ENCODE measurements around the gene EOMES.

The EOMES gene

DNA sequence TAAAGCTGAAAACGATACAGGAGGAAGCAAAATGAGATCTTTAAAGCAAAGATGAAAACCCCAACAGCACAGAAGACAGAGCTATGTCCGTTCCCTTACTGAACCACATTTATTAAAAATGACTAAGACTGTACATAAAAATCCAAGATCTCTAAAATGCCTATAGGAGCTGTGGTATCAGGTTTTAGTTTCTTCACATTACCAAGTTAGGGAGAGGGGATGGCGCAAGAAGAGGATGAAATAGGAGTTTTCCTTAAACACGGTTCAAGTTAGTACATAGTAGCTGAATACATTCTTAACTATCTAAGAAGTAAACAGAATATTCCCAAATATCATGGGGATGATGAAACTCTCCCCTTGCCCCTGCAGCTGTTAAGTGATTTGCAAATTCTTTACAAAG, 6.3 kb downstream of the EOMES start:
- peak overlapping the region; percentile 98 to 99 for H3K27ac Mint-ChIP-seq
- peaks cover 94% of the 10 kb centered on the region for H3K36me3 Mint-ChIP-seq (ENCODE audit: insufficient read depth)
- DNase-seq (no peak), ATAC-seq (replicated peaks) (no peak)
- H3K4me1 Mint-ChIP-seq (ENCODE audit: low read depth in 2 of 2) = peaks cover 53 to 62% of the 10 kb centered on the region in 2 donors
- H3K9me3 Mint-ChIP-seq = no peaks in the 10 kb centered on the region
- peak overlapping the region; percentile 100 for H3K4me3 Mint-ChIP-seq
- H3K27me3 Mint-ChIP-seq = no peaks in the 10 kb centered on the region

DNA sequence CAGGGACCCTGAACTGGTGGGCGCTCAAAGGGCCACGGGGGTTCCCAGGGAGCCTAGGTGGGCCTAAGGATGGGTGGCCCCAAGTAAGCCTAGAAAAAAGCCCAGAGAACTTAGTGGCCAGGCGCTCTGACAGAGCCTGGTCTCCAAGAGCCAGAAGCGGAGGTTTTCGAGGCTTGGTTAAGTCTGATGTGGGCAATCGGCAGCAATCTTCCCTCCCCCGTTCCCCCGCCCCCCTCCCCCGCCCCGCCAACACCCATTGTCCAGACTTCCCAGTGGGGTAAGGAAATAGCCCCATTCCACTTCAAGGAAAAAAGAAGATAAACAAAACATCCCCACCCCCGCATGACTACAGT, 6.7 kb downstream of the EOMES start:
- no peak for DNase-seq
- Mint-ChIP-seq H3K27me3 (no peaks in the 10 kb centered on the region), H3K4me1 (ENCODE audit: low read depth in 2 of 2) (peaks cover 52 to 62% of the 10 kb centered on the region in 2 donors), H3K4me3 (peak overlapping the region; percentile 100), H3K27ac (peak overlapping the region; percentile 98 to 99), H3K36me3 (ENCODE audit: insufficient read depth) (peaks cover 89% of the 10 kb centered on the region), H3K9me3 (no peaks in the 10 kb centered on the region)
- ATAC-seq (replicated peaks) = no peak

DNA sequence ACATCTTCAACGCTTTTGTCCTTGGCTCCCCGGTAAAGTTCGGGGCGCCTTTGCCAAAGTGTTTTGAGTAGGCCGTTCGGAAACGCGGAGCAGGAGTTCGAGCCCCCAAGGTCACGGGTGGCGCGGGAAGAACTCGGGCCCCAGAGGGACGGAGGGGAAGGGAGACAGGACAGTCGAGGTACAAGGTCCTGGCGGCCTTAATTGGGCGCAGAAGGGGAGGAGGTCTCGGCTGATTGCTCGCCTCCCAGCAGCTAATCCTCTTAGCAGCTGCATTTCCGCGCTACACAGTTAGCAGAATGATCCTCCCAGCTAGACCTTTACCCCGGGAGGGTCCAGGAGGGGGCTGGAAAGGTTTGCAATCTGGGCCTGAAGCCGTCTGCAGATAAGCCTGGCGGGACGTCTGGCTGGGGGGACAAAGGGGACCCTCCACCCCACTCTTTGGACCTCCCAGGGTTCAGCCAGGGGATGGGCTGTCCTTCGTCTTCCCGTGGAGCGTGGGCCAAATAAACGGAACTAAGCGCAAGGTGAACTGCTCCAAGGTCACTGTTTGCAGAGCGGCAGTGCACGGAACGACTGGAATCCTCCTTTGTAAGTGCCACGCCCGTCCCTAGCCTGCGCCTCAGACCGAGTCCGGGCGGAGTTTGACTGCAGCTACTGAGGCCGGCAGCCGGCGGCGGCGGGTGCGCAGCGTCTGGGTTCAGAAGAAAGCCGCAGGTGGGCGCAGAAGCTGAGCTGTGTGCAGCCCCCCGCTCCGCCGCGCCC, 7.2 kb downstream of the EOMES start:
- Mint-ChIP-seq H3K27me3 (no peaks in the 10 kb centered on the region), H3K27ac (peak overlapping the region; percentile 98 to 99), H3K4me3 (peak overlapping the region; percentile 100), H3K4me1 (ENCODE audit: low read depth in 2 of 2) (peaks cover 49 to 58% of the 10 kb centered on the region in 2 donors), H3K36me3 (ENCODE audit: insufficient read depth) (peaks cover 84% of the 10 kb centered on the region), H3K9me3 (no peaks in the 10 kb centered on the region)
- ATAC-seq (replicated peaks) (peak; percentile 6), DNase-seq (peak in 1 of 3 experiments; percentile 28)

DNA sequence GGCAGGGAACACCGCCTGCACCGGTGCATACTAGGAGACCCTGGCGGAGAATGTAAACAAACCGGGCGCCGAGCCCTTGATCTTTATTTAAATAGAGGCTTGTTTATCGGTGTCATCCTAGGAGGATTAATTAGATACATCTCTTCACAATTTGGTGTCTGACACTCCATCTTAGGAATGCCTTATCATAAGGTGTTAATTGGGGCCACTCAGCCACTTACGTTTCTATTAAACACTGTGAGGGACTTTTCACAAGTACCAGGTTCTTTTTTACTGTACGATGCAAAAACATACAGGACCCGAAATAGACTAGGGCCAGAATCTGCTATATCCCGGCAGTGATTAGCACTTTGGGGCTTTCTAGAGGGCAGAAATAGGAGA, 8.0 kb downstream of the EOMES start:
- H3K9me3 Mint-ChIP-seq = no peaks in the 10 kb centered on the region
- no peaks in the 10 kb centered on the region for H3K27me3 Mint-ChIP-seq
- H3K36me3 Mint-ChIP-seq (ENCODE audit: insufficient read depth) = peaks cover 76% of the 10 kb centered on the region
- ATAC-seq (replicated peaks) = peak; percentile 5
- peak overlapping the region; percentile 98 to 99 for H3K27ac Mint-ChIP-seq
- peaks cover 43 to 50% of the 10 kb centered on the region in 2 donors for H3K4me1 Mint-ChIP-seq (ENCODE audit: low read depth in 2 of 2)
- H3K4me3 Mint-ChIP-seq = peak overlapping the region; percentile 100
- DNase-seq = no peak

DNA sequence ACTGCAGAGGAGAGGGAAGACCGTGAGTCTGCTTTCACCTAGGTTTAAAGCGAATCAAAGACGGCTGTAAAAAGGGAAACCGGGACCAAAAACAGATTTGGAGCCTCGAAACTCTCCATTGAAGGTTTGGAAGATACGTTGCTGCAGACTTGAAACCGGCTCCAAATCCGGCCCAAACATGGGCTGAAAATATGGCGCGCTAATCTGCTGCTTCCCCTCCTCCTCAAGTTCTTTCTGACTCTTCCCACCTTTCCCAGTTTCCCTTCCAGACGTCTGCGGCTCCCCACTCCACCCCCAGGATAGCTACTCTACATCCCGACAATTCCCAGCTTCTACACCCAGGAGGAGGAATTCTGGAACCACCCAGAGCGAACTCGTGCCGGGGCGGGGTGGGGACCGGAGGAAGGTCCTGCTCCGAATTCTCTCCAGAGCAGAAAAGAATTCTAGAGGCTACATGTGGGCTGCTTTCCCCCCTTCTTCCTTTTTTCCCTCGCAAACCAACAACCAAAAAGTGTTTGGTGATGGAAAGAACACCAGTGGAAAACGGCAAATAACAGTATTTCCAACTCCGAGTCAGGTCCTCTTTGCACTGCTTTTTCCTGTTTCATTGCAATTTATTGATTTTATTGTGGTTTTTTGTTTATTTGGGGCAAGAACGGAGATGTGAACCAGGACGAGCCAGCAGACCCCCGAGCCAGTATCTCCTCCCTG, 8.5 kb downstream of the EOMES start:
- Mint-ChIP-seq H3K4me1 (ENCODE audit: low read depth in 2 of 2) (peaks cover 41 to 46% of the 10 kb centered on the region in 2 donors), H3K4me3 (peak overlapping the region; percentile 100), H3K36me3 (ENCODE audit: insufficient read depth) (peaks cover 71% of the 10 kb centered on the region), H3K27ac (peak overlapping the region; percentile 98 to 99), H3K9me3 (no peaks in the 10 kb centered on the region), H3K27me3 (no peaks in the 10 kb centered on the region)
- DNase-seq (no peak), ATAC-seq (replicated peaks) (no peak)

DNA sequence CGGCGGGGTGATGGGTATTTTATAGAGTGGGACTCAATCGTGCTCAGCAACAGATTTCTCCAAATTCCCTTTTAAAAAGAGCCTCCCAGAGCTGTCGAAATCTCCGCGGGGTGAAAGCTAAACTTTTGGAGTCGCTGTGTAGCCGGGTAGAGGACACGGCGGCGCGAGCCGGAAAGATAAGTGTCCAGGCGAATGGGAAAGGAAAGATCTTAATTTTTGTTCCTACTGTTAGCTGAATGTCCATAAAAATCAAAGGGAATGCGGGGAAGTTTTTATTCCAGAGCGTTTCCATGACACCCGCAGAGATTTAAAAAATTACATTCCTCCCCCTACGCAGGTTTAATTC, 9.1 kb downstream of the EOMES start:
- no peaks in the 10 kb centered on the region for H3K27me3 Mint-ChIP-seq
- no peaks in the 10 kb centered on the region for H3K9me3 Mint-ChIP-seq
- DNase-seq = no peak
- peak overlapping the region; percentile 100 for H3K4me3 Mint-ChIP-seq
- ATAC-seq (replicated peaks) = no peak
- peak overlapping the region; percentile 98 to 99 for H3K27ac Mint-ChIP-seq
- H3K4me1 Mint-ChIP-seq (ENCODE audit: low read depth in 2 of 2) = peaks cover 38 to 41% of the 10 kb centered on the region in 2 donors
- peaks cover 65% of the 10 kb centered on the region for H3K36me3 Mint-ChIP-seq (ENCODE audit: insufficient read depth)

DNA sequence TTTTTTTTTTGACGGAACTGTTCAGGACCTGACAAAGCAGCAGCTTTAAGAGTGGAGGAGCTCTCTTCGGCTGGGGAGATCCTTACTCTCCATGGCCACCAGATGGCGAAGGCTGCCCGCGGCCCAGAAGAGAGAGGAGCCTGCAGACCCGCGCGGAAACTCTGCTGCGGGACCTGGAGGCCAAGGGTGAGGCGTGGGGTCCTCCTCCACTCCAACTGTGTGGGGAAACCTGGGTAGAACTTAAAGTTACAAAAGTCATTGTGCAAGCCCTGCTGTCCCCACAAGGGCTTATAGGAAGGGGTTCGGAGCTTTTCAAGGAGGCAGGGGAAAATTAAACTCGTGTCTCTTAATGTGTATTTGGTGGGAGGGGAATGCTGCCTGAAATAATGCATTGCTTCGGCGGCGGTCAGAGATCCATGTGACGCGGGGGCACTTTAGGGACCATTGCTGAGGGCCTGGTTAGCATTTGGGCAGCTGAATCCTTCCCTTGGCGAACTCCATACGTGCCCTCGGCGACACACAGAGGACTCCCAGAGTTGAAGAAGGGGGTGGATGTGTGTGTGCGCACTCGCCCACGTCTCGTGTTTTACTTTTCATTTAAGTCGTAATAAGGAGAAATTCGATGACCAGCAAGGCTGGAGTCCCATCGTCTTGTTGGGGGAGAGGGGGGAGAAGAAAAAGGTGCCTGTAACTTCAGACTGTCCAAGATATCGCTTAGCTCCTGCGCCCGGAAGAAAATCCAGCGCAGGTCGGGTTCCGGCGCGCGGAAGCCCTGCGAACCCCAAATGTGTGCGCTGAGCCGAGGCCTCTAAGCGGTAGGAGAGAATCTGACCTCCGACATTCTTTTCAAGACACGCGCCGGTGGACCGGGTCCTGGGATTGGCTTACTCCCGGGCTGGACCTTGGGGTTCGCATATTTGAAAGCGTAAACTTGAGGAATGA, 9.7 kb downstream of the EOMES start:
- H3K4me1 Mint-ChIP-seq (ENCODE audit: low read depth in 2 of 2) = peaks cover 34 to 36% of the 10 kb centered on the region in 2 donors
- peaks cover 59% of the 10 kb centered on the region for H3K36me3 Mint-ChIP-seq (ENCODE audit: insufficient read depth)
- DNase-seq = peak; percentile 78 to 82 (median 78)
- H3K27ac Mint-ChIP-seq = peak overlapping the region; percentile 98 to 99
- H3K27me3 Mint-ChIP-seq = no peaks in the 10 kb centered on the region
- no peaks in the 10 kb centered on the region for H3K9me3 Mint-ChIP-seq
- peak overlapping the region; percentile 100 for H3K4me3 Mint-ChIP-seq
- peak; percentile 85 for ATAC-seq (replicated peaks)

DNA sequence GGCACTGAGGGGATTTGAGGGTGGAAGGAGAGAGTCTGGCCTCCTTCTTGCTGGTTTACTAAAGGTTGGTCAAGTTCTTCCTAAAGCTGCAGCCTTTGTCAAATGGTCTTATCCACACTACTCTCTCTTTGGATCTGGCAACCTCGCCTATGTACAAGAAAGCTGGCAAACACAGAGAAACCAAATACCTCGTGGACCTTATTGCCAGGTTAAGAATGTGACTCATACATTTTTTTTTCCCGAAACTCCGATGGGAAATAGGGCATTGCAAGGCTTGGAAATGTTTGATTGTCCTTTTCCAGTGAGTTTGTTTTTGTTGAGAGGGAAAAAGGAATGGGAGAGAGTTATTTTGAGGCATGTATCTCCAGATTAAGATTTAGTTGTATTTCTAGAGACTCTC, 13.9 kb downstream of the EOMES start:
- Mint-ChIP-seq H3K27me3 (no peaks in the 10 kb centered on the region), H3K36me3 (ENCODE audit: insufficient read depth) (peaks cover 17% of the 10 kb centered on the region), H3K4me3 (no peak overlapping the region), H3K9me3 (no peaks in the 10 kb centered on the region), H3K27ac (no peak overlapping the region), H3K4me1 (ENCODE audit: low read depth in 2 of 2) (peaks cover 4 to 6% of the 10 kb centered on the region in 2 donors)
- DNase-seq = no peak
- no peak for ATAC-seq (replicated peaks)

DNA sequence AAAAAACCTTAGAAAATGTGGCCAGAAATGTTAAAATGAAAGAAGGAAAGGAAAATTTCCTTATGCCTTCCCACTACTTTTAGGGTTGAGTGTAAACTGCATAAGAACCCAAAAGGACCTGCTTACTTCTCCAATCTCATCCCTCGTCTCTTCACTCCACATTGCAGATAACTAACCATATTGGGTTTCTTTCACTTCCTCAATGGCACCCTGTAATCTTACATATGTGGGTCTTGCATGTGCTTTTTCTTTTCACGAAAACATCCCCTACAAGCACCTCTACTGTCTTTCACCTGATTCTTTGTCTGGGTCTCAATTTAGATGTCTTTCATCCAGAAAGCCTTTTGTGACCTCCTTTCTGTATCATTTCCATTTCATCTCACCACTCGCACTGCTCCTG, 23.1 kb downstream of the EOMES start:
- no peak overlapping the region for H3K4me3 Mint-ChIP-seq
- no peak overlapping the region for H3K27ac Mint-ChIP-seq
- H3K9me3 Mint-ChIP-seq = peaks cover 5 to 6% of the 10 kb centered on the region in 2 donors
- peaks cover 4% of the 10 kb centered on the region for H3K36me3 Mint-ChIP-seq (ENCODE audit: insufficient read depth)
- no peaks in the 10 kb centered on the region for H3K27me3 Mint-ChIP-seq
- DNase-seq = no peak
- H3K4me1 Mint-ChIP-seq (ENCODE audit: low read depth in 2 of 2) = no peaks in the 10 kb centered on the region
- no peak for ATAC-seq (replicated peaks)

DNA sequence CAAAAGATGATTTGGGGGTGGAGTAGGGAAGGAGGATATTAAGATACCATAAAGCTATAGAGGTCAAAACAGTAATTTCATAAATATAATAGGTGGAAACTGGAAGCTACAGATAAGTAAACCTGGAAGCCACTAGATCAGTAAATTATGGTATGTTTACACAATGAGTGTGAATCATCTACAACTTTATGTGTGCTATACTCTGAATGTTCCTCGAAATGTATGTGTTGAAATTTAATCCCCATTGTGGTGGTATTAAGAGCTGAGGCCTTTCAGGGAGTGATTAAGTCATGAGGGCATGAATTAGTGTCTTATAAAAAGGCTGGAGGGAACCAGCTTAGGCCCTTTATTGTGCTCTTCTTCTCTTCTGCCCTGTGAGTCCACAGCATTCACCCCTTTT, 25.2 kb downstream of the EOMES start:
- H3K9me3 Mint-ChIP-seq = peaks cover 5 to 6% of the 10 kb centered on the region in 2 donors
- no peaks in the 10 kb centered on the region for H3K4me1 Mint-ChIP-seq (ENCODE audit: low read depth in 2 of 2)
- DNase-seq = no peak
- no peak overlapping the region for H3K27ac Mint-ChIP-seq
- peaks cover 4% of the 10 kb centered on the region for H3K36me3 Mint-ChIP-seq (ENCODE audit: insufficient read depth)
- H3K4me3 Mint-ChIP-seq = no peak overlapping the region
- H3K27me3 Mint-ChIP-seq = no peaks in the 10 kb centered on the region
- no peak for ATAC-seq (replicated peaks)

DNA sequence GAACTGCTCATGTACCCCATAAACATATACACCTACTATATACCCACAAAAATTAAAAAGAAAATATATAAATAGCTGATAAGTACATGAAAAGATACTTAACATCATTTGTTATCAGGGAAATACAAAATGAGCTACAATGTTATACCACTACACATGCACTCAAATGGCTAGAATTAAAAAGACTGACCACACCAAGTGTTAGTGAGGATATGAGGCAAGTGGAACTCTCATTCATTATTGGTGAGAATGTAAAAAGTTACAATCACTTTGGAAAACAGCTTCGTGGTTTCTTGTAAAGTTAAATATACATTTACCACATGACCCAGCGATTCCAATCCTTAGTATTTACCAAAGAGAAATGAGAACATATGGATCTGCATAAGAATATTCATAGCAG, 26.5 kb downstream of the EOMES start:
- no peak overlapping the region for H3K4me3 Mint-ChIP-seq

DNA sequence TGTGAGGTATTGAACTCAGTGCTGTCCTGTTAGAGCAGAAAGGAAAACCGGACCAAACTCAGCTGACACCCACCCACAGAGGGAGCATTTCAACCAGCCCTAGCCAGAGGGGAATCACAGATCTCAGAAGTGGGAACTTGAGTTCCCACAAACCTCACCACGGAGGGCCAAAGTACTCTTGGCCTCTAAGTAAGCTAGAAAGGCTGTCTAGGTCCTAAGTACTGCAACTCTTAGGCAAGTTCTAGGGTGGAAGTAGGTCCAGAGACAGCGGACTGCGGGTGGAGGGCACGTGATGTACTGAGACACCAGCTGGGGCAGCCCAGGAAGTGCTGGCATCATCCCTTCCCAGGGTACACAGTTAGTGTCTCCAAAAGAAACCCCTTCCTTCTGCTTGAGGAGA, 34.1 kb downstream of the EOMES start:
- Mint-ChIP-seq H3K36me3 (ENCODE audit: insufficient read depth) (peaks cover 3% of the 10 kb centered on the region), H3K27me3 (no peaks in the 10 kb centered on the region), H3K9me3 (peaks cover 3 to 9% of the 10 kb centered on the region in 2 donors), H3K4me1 (ENCODE audit: low read depth in 2 of 2) (no peaks in the 10 kb centered on the region), H3K4me3 (no peak overlapping the region), H3K27ac (no peak overlapping the region)
- DNase-seq (no peak), ATAC-seq (replicated peaks) (no peak)

More for the DNA sequence above, 26.5 kb downstream of the EOMES start:
- H3K36me3 Mint-ChIP-seq (ENCODE audit: insufficient read depth) = peaks cover 4% of the 10 kb centered on the region
- DNase-seq (no peak), ATAC-seq (replicated peaks) (no peak)
- peaks cover 6 to 12% of the 10 kb centered on the region in 2 donors for H3K9me3 Mint-ChIP-seq
- no peaks in the 10 kb centered on the region for H3K4me1 Mint-ChIP-seq (ENCODE audit: low read depth in 2 of 2)
- H3K27me3 Mint-ChIP-seq = no peaks in the 10 kb centered on the region
- H3K27ac Mint-ChIP-seq = no peak overlapping the region

DNA sequence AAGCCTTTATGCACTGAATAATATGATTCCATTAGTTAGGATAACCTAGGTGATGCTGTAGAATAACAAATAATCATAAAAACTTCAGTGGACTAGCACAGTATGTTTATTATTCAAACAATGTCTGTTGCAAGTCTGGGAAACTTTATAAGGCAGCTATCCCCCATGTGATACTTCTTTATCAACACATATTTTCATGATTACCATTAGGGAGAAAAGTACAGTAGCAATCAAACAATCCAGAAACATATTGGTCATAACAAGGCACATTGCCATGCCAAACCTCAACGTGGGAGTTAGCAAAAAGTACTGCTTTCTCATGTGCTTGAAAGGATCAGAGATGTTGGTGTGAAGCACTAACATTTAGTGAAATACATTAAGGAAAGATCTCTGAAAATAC, 35.5 kb downstream of the EOMES start:
- H3K36me3 Mint-ChIP-seq (ENCODE audit: insufficient read depth) = peaks cover 4% of the 10 kb centered on the region
- H3K27me3 Mint-ChIP-seq = no peaks in the 10 kb centered on the region
- H3K27ac Mint-ChIP-seq = no peak overlapping the region
- H3K4me1 Mint-ChIP-seq (ENCODE audit: low read depth in 2 of 2) = no peaks in the 10 kb centered on the region
- no peak overlapping the region for H3K4me3 Mint-ChIP-seq
- ATAC-seq (replicated peaks) (no peak), DNase-seq (no peak)
- peaks cover 3 to 9% of the 10 kb centered on the region in 2 donors for H3K9me3 Mint-ChIP-seq

All from effector memory CD8-positive, alpha-beta T cell (primary cell).